A549 (cell line): ENCODE data around the gene KIAA0930. TPM values are rescaled to one million over a fixed set of nuclear protein-coding genes. Genes with fewer than 3 reads are reported as not detected.

Source experiments
- ATAC-seq, 2 experiments: fragments of 200-7000 bp in 1 of 2; fragments of >200 bp in 1 of 2; cut with Nextera tagmentation in 1 of 2; cut with Tn5 transposase in 1 of 2; 3 replicates each; pipeline versions ENCODE4 v1.8.0 to v1.9.1; 2018 to 2020; ENCODE audit warnings: mild to moderate bottlenecking in 1 of 2, moderate library complexity in 1 of 2
- CTCF ChIA-PET: fragments of 300-600 bp; sonication (Branson Sonifier 250); formaldehyde crosslinking; extraction: SDS; loops from one replicate; lab custom pipeline; 2021; ENCODE audit warnings: antibody characterized with exemption, inconsistent platforms; lab: Yijun Ruan, JAX
- POLR2A ChIA-PET: fragments of 350-600 bp; formaldehyde crosslinking; extraction: SDS; loops from one replicate; lab custom pipeline; 2021; ENCODE audit warnings: antibody characterized with exemption, inconsistent platforms; lab: Yijun Ruan, JAX
- DNase-seq, 2 experiments: peaks; one replicate each; pipeline versions ENCODE4 v3.0.0 to v3.0.0-alpha.2; 2011 to 2016; ENCODE audit warnings: low read depth in 1 of 2, low spot score in 1 of 2
- FAIRE-seq: peaks from 2 replicates; lab custom pipeline; 2011; peaks lifted over from hg19 to GRCh38; lab: Jason Lieb, UNC
- H3K27ac ChIP-seq, 2 experiments: fragments of >200 bp; sonication (Bioruptor Twin); formaldehyde crosslinking; 3 replicates each; pipeline ENCODE4 v1.5.1; 2016 to 2017
- H3K4me1 ChIP-seq: fragments of >200 bp; sonication (Bioruptor Twin); formaldehyde crosslinking; 3 replicates; pipeline ENCODE4 v1.6.1; 2016
- H3K4me2 ChIP-seq: fragments of >200 bp; sonication (Bioruptor Twin); formaldehyde crosslinking; 3 replicates; pipeline ENCODE4 v1.6.1; 2016
- H3K4me3 ChIP-seq: fragments of >200 bp; sonication (Bioruptor Twin); formaldehyde crosslinking; 3 replicates; pipeline ENCODE4 v1.5.1; 2016
- H3K9me3 ChIP-seq: fragments of >200 bp; sonication (Bioruptor Twin); formaldehyde crosslinking; 3 replicates; pipeline ENCODE4 v1.6.1; 2016
- BHLHE40 ChIP-seq: IDR thresholded peaks from 2 replicates; pipeline ENCODE4 v1.6.1; 2012; ENCODE audit warnings: low read depth, low read length, inconsistent platforms
- CBX2 ChIP-seq: fragments of 200-600 bp; sonication (generic); IDR thresholded peaks from 2 replicates; pipeline ENCODE4 v1.6.1; 2016; ENCODE audit warnings: low read depth, mild to moderate bottlenecking, borderline replicate concordance
- CEBPB ChIP-seq, 2 experiments: fragments of >200 bp in 1 of 2; sonication (Bioruptor Twin) in 1 of 2; formaldehyde crosslinking in 1 of 2; IDR thresholded peaks; 2 replicates each; pipeline ENCODE4 v1.6.1; 2012 to 2016
- EHF ChIP-seq: fragments of 250-450 bp; sonication (Bioruptor Pico); IDR thresholded peaks from 2 replicates; pipeline ENCODE4 v1.5.0; 2020; ENCODE audit warnings: mild to moderate bottlenecking
- EHMT2 ChIP-seq: fragments of 200-600 bp; sonication (generic); IDR thresholded peaks from 2 replicates; pipeline ENCODE4 v1.6.1; 2016; ENCODE audit warnings: antibody characterized with exemption, low read depth, mild to moderate bottlenecking, moderate library complexity
- ESRRA ChIP-seq: fragments of 150-350 bp; IDR thresholded peaks from 2 replicates; pipeline ENCODE4 v1.6.1; 2014; ENCODE audit warnings: mild to moderate bottlenecking, low read length, borderline replicate concordance
- FOXS1 ChIP-seq: fragments of 250-450 bp; sonication (Bioruptor Pico); IDR thresholded peaks from 2 replicates; pipeline ENCODE4 v1.5.0; 2020; ENCODE audit warnings: mild to moderate bottlenecking, moderate library complexity
- HOXB13 ChIP-seq: fragments of 250-450 bp; sonication (Bioruptor Pico); IDR thresholded peaks from 2 replicates; pipeline ENCODE4 v1.5.0; 2020; ENCODE audit warnings: low read depth, mild to moderate bottlenecking, moderate library complexity
- MAX ChIP-seq: IDR thresholded peaks from 2 replicates; pipeline ENCODE4 v1.6.1; 2012
- NPAS2 ChIP-seq: fragments of 250-450 bp; sonication (Bioruptor Pico); IDR thresholded peaks from 2 replicates; pipeline ENCODE4 v1.8.0; 2022; ENCODE audit warnings: mild to moderate bottlenecking, moderate library complexity, borderline replicate concordance
- POLR2A ChIP-seq: IDR thresholded peaks from 2 replicates; pipeline ENCODE4 v1.6.1; 2012; ENCODE audit warnings: mild to moderate bottlenecking, low read length
- RAD21 ChIP-seq, 2 experiments: fragments of >200 bp in 1 of 2; sonication (Bioruptor Twin) in 1 of 2; formaldehyde crosslinking in 1 of 2; IDR thresholded peaks in 1 of 2; conservative IDR thresholded peaks in 1 of 2; 2 replicates in 1 of 2; 3 replicates in 1 of 2; pipeline ENCODE4 v1.6.1; 2012 to 2018; ENCODE audit warnings: inconsistent platforms in 1 of 2
- RARB ChIP-seq: fragments of 250-450 bp; sonication (Bioruptor Pico); IDR thresholded peaks from 2 replicates; pipeline ENCODE4 v1.8.0; 2021; ENCODE audit warnings: mild to moderate bottlenecking, moderate library complexity
- RCOR1 ChIP-seq: fragments of 150-350 bp; IDR thresholded peaks from 2 replicates; pipeline ENCODE4 v1.6.1; 2014; ENCODE audit warnings: antibody characterized with exemption, low read length, low read depth
- RNF2 ChIP-seq: fragments of 200-600 bp; sonication (generic); IDR thresholded peaks from 2 replicates; pipeline ENCODE4 v1.6.1; 2016; ENCODE audit warnings: low read depth, mild to moderate bottlenecking, antibody characterized with exemption, moderate library complexity, borderline replicate concordance
- TFCP2L1 ChIP-seq: fragments of 250-450 bp; sonication (Bioruptor Pico); IDR thresholded peaks from 2 replicates; pipeline ENCODE4 v1.5.0; 2021; ENCODE audit warnings: mild to moderate bottlenecking
- ZC3H11A ChIP-seq: fragments of 450-650 bp; IDR thresholded peaks from 2 replicates; pipeline ENCODE4 v1.6.1; 2014; ENCODE audit warnings: antibody characterized with exemption, mild to moderate bottlenecking
- ZFP36 ChIP-seq: fragments of 450-650 bp; IDR thresholded peaks from 2 replicates; pipeline ENCODE4 v1.6.1; 2014; ENCODE audit warnings: borderline replicate concordance; ENCODE audit not compliant: partially characterized antibody
- ZNF302 ChIP-seq: fragments of 250-450 bp; sonication (Bioruptor Pico); IDR thresholded peaks from 2 replicates; pipeline ENCODE4 v1.9.0; 2021; ENCODE audit warnings: inconsistent platforms, mild to moderate bottlenecking, moderate library complexity
- WGBS: methylation state at CpG from one replicate; pipeline ENCODE4 v1.1.6; 2017; ENCODE audit errors: missing lambda C conversion rate; 5-methylcytosine and 5-hydroxymethylcytosine counted together
- polyA plus RNA-seq, 4 experiments: library from polyadenylated mRNA; depleted of rRNA in 3 of 4; stranded (reverse); fragments of >200 nt; fragmentation: RNase III in 1 of 4; extraction: RNeasy Plus Mini Kit Qiagen cat#74134 plus additional on column Dnase treatment in 1 of 4; gene quantifications; 2 replicates in 3 of 4; 3 replicates in 1 of 4; pipeline ENCODE4 v1.2.3, GENCODE V29; 2011 to 2017
- TF ChIP-seq, protein P1 (sequence below): fragments of 450-650 bp; IDR thresholded peaks from 2 replicates; pipeline ENCODE4 v1.6.1; 2014; ENCODE audit warnings: antibody characterized with exemption
- TF ChIP-seq, protein P2 (sequence below): fragments of >200 bp; sonication (Bioruptor Twin); formaldehyde crosslinking; IDR thresholded peaks from 2 replicates; pipeline ENCODE4 v1.6.1; 2016
- TF ChIP-seq, protein P3 (sequence below): fragments of 250-450 bp; sonication (Bioruptor Pico); IDR thresholded peaks from 2 replicates; pipeline ENCODE4 v1.5.0; 2021; ENCODE audit warnings: mild to moderate bottlenecking, moderate library complexity, borderline replicate concordance
- TF ChIP-seq, protein P4 (sequence below): fragments of 250-450 bp; sonication (Bioruptor Pico); IDR thresholded peaks from 2 replicates; pipeline ENCODE4 v1.5.0; 2020; ENCODE audit warnings: low read depth, mild to moderate bottlenecking, moderate library complexity
- TF ChIP-seq, protein P5 (sequence below): fragments of >200 bp; sonication (Bioruptor Twin); formaldehyde crosslinking; IDR thresholded peaks from 3 replicates; pipeline ENCODE4 v1.5.1; 2016
- TF ChIP-seq, protein P6 (sequence below): fragments of 150-350 bp; IDR thresholded peaks from 2 replicates; pipeline ENCODE4 v1.6.1; 2014; ENCODE audit warnings: low read depth, mild to moderate bottlenecking, low read length

KIAA0930 gene
- polyA plus RNA-seq, 2 of the 4 experiments (the other 2 are of a cell fraction) = 47.7 to 60.0 TPM

- Histone ChIP-seq H3K27ac (no peak overlapping the region), H3K4me1 (peaks cover 5% of the 10 kb centered on the region; the same call in 1 of the 3 replicates), H3K4me2 (no peak overlapping the region), H3K4me3 (no peak overlapping the region), H3K9me3 (no peaks in the 10 kb centered on the region)
- POLR2A ChIA-PET = interaction anchor here (0.5 kb wide), 1 partner anchor 568 kb away, joined by 3 read pairs; no protein-coding TSS in a partner anchor
- CTCF ChIA-PET = interaction anchor here (0.6 to 2.5 kb wide), 2 partner anchors 10 to 141 kb away, joined by 4 to 13 read pairs; no protein-coding TSS in a partner anchor
- DNase-seq = no peak
- no peak for FAIRE-seq
- TF ChIP-seq ESRRA (no peak), MAX (no peak), CEBPB (IDR thresholded peaks at IDR 0.05) (no peak), HOXB13 (no peak), BHLHE40 (no peak), RNF2 (no peak), ZC3H11A (no peak), ZNF302 (no peak), NPAS2 (no peak), CBX2 (no peak), EHMT2 (no peak), RCOR1 (no peak), EHF (CRISPR knock-in tag) (no peak)
- TF ChIP-seq, protein P1, sequence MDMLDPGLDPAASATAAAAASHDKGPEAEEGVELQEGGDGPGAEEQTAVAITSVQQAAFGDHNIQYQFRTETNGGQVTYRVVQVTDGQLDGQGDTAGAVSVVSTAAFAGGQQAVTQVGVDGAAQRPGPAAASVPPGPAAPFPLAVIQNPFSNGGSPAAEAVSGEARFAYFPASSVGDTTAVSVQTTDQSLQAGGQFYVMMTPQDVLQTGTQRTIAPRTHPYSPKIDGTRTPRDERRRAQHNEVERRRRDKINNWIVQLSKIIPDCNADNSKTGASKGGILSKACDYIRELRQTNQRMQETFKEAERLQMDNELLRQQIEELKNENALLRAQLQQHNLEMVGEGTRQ = no peak
- TF ChIP-seq, protein P2, sequence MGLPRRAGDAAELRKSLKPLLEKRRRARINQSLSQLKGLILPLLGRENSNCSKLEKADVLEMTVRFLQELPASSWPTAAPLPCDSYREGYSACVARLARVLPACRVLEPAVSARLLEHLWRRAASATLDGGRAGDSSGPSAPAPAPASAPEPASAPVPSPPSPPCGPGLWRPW = no peak
- WGBS = 78% methylated on average over 10 of the region's 10 CpGs
- no peak for ATAC-seq
Observed at GRCh38 chr22:45253039-45253641, 12.4 kb upstream of the KIAA0930 start.

GRCh38 chr22:45251825-45252224 lies 11.1 kb upstream of the KIAA0930 start:
- DNase-seq (no peak), ATAC-seq (no peak), FAIRE-seq (no peak)
- no peaks in the 10 kb centered on the region for H3K9me3 ChIP-seq
- H3K4me2 ChIP-seq = no peak overlapping the region
- ChIA-PET POLR2A (no interaction called here), CTCF (interaction anchor here (0.6 to 2.5 kb wide), 2 partner anchors 12 to 749 kb away, joined by 3 to 13 read pairs; no protein-coding TSS in a partner anchor)
- no peak for TF ChIP-seq FOXS1 (CRISPR knock-in tag)
- no peak for TF ChIP-seq RARB
- TF ChIP-seq, protein P3, sequence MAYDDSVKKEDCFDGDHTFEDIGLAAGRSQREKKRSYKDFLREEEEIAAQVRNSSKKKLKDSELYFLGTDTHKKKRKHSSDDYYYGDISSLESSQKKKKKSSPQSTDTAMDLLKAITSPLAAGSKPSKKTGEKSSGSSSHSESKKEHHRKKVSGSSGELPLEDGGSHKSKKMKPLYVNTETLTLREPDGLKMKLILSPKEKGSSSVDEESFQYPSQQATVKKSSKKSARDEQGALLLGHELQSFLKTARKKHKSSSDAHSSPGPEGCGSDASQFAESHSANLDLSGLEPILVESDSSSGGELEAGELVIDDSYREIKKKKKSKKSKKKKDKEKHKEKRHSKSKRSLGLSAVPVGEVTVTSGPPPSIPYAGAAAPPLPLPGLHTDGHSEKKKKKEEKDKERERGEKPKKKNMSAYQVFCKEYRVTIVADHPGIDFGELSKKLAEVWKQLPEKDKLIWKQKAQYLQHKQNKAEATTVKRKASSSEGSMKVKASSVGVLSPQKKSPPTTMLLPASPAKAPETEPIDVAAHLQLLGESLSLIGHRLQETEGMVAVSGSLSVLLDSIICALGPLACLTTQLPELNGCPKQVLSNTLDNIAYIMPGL (CRISPR knock-in tag) = no peak
- no peak for TF ChIP-seq TFCP2L1 (CRISPR knock-in tag)
- TF ChIP-seq, protein P4, sequence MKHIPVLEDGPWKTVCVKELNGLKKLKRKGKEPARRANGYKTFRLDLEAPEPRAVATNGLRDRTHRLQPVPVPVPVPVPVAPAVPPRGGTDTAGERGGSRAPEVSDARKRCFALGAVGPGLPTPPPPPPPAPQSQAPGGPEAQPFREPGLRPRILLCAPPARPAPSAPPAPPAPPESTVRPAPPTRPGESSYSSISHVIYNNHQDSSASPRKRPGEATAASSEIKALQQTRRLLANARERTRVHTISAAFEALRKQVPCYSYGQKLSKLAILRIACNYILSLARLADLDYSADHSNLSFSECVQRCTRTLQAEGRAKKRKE (CRISPR knock-in tag) = no peak
- TF ChIP-seq, protein P2 = no peak
- no peak for TF ChIP-seq POLR2A
- no peak for TF ChIP-seq ZFP36
- TF ChIP-seq MAX = no peak
- TF ChIP-seq, protein P5, sequence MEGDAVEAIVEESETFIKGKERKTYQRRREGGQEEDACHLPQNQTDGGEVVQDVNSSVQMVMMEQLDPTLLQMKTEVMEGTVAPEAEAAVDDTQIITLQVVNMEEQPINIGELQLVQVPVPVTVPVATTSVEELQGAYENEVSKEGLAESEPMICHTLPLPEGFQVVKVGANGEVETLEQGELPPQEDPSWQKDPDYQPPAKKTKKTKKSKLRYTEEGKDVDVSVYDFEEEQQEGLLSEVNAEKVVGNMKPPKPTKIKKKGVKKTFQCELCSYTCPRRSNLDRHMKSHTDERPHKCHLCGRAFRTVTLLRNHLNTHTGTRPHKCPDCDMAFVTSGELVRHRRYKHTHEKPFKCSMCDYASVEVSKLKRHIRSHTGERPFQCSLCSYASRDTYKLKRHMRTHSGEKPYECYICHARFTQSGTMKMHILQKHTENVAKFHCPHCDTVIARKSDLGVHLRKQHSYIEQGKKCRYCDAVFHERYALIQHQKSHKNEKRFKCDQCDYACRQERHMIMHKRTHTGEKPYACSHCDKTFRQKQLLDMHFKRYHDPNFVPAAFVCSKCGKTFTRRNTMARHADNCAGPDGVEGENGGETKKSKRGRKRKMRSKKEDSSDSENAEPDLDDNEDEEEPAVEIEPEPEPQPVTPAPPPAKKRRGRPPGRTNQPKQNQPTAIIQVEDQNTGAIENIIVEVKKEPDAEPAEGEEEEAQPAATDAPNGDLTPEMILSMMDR = no peak
- TF ChIP-seq RAD21 (conservative IDR thresholded peaks at IDR 0.05 in 1 of 2, IDR thresholded peaks at IDR 0.05 in 1 of 2) = no peak
- TF ChIP-seq, protein P6, sequence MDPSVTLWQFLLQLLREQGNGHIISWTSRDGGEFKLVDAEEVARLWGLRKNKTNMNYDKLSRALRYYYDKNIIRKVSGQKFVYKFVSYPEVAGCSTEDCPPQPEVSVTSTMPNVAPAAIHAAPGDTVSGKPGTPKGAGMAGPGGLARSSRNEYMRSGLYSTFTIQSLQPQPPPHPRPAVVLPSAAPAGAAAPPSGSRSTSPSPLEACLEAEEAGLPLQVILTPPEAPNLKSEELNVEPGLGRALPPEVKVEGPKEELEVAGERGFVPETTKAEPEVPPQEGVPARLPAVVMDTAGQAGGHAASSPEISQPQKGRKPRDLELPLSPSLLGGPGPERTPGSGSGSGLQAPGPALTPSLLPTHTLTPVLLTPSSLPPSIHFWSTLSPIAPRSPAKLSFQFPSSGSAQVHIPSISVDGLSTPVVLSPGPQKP = no peak
- no peak for TF ChIP-seq EHMT2
- H3K4me3 ChIP-seq = no peak overlapping the region
- 87% methylated on average over 8 of the region's 8 CpGs for WGBS
- peaks cover 16% of the 10 kb centered on the region for H3K4me1 ChIP-seq
- H3K27ac ChIP-seq = no peak overlapping the region
